A673 (cell line): ENCODE measurements around the gene AP1S2. TPM values are rescaled to one million over a fixed set of nuclear protein-coding genes. Genes with fewer than 3 reads are reported as not detected.
A peak's percentile ranks its signal among the peaks of the same experiment; 100 is the strongest.

Source experiments
- BruUV-seq: library from RNA; stranded (reverse); fragments of 400-500 nt; replicated peaks from 2 replicates; lab custom pipeline; 2021; lab: Mats Ljungman, UMichigan
- CTCF ChIA-PET: fragments of 300-600 bp; sonication (Branson Sonifier 250); formaldehyde crosslinking; loops from one replicate; lab custom pipeline; 2022; ENCODE audit warnings: antibody characterized with exemption; lab: Charles Lee
- POLR2A ChIA-PET: fragments of 300-600 bp; sonication (Branson Sonifier 250); formaldehyde crosslinking; loops from one replicate; lab custom pipeline; 2022; ENCODE audit warnings: antibody characterized with exemption; ENCODE audit not compliant: low non-redundant PET; lab: Charles Lee
- DNase-seq: peaks from one replicate; pipeline ENCODE4 v3.0.0-alpha.2; 2015; ENCODE audit warnings: low spot score
- H3K27ac ChIP-seq: fragments of 200-600 bp; sonication (generic); 2 replicates; pipeline ENCODE4 v1.5.1; 2016; ENCODE audit warnings: mixed run types, low read depth, mild to moderate bottlenecking, mixed read lengths, antibody characterized with exemption, low read length; ENCODE audit not compliant: poor library complexity, severe bottlenecking
- H3K27me3 ChIP-seq: fragments of 200-600 bp; sonication (generic); replicated peaks from 2 replicates; pipeline ENCODE4 v1.6.1; 2017; ENCODE audit warnings: mixed run types, low read depth, mild to moderate bottlenecking, mixed read lengths, antibody characterized with exemption, low read length; ENCODE audit not compliant: insufficient read depth, poor library complexity
- H3K36me3 ChIP-seq: fragments of 200-600 bp; sonication (generic); 2 replicates; pipeline ENCODE4 v1.6.1; 2016; ENCODE audit warnings: mixed run types, mild to moderate bottlenecking, mixed read lengths, antibody characterized with exemption, low read length; ENCODE audit not compliant: insufficient read depth, poor library complexity, severe bottlenecking
- H3K4me1 ChIP-seq: fragments of 200-600 bp; sonication (generic); 2 replicates; pipeline ENCODE4 v1.6.1; 2017; ENCODE audit warnings: mixed run types, mild to moderate bottlenecking, mixed read lengths, antibody characterized with exemption, low read length; ENCODE audit not compliant: insufficient read depth, poor library complexity, severe bottlenecking
- H3K4me3 ChIP-seq: fragments of 200-600 bp; sonication (generic); 2 replicates; pipeline ENCODE4 v1.5.1; 2016; ENCODE audit warnings: low read depth, mixed run types, mild to moderate bottlenecking, mixed read lengths, low read length; ENCODE audit not compliant: poor library complexity, severe bottlenecking
- H3K9me3 ChIP-seq: fragments of 200-600 bp; sonication (generic); 2 replicates; pipeline ENCODE4 v1.6.1; 2016; ENCODE audit warnings: mixed run types, low read depth, mild to moderate bottlenecking, mixed read lengths, antibody characterized with exemption, low read length; ENCODE audit not compliant: poor library complexity, severe bottlenecking
- CTCF ChIP-seq: fragments of 300-800, 200-600 bp; sonication (generic); conservative IDR thresholded peaks from 2 replicates; pipeline ENCODE4 v1.5.1; 2017; ENCODE audit warnings: low read depth, mild to moderate bottlenecking, antibody characterized with exemption, low read length, moderate library complexity, mixed read lengths
- EZH2 ChIP-seq: fragments of 200-600 bp; sonication (generic); IDR thresholded peaks from 2 replicates; pipeline ENCODE4 v1.6.1; 2017; ENCODE audit warnings: borderline replicate concordance, low read depth, mild to moderate bottlenecking, mixed read lengths, antibody characterized with exemption, low read length; ENCODE audit not compliant: poor library complexity, severe bottlenecking
- intact Hi-C: fragments of 100-400 bp; cut with micrococcal nuclease; formaldehyde crosslinking; loops from one replicate; pipeline ENCODE4 v1.10.0; 2022; ENCODE audit not compliant: unreplicated experiment
- total RNA-seq: library from RNA; stranded (reverse); gene quantifications from 2 replicates; pipeline ENCODE4 v1.2.3, GENCODE V29; 2021

AP1S2 gene
- total RNA-seq, 1 experiment from 2014 or later = 59.3 TPM

- CTCF ChIA-PET = no interaction called here
- intact Hi-C loops = no loop called here
- no TSS peak for BruUV-seq
- H3K27ac ChIP-seq = peak overlapping the region; percentile 84
- TF ChIP-seq CTCF (no peak), EZH2 (no peak)
- H3K27me3 ChIP-seq = no peaks in the 10 kb centered on the region
- no peaks in the 10 kb centered on the region for H3K36me3 ChIP-seq
- POLR2A ChIA-PET = no interaction called here
- DNase-seq = no peak
- H3K9me3 ChIP-seq = no peaks in the 10 kb centered on the region
- peak overlapping the region; percentile 79 for H3K4me3 ChIP-seq
- H3K4me1 ChIP-seq = peaks cover 10% of the 10 kb centered on the region
These were observed 1.1 kb upstream of the AP1S2 start for GRCh38 chrX:15855568-15856221.

GRCh38 chrX:15854080-15854655 is 445 bp downstream of the AP1S2 start:
- Histone ChIP-seq H3K4me1 (peaks cover 14% of the 10 kb centered on the region), H3K9me3 (no peaks in the 10 kb centered on the region), H3K36me3 (no peaks in the 10 kb centered on the region), H3K4me3 (peak overlapping the region; percentile 79), H3K27ac (peak overlapping the region; percentile 84), H3K27me3 (no peaks in the 10 kb centered on the region)
- BruUV-seq = no TSS peak
- intact Hi-C loops = loop anchor here (5.0 kb wide), 2 partner anchors 118 to 178 kb away; no protein-coding TSS in a partner anchor
- POLR2A ChIA-PET = interaction anchor here (0.6 to 0.7 kb wide), 2 partner anchors 47 to 177 kb away, joined by 8 to 10 read pairs; no protein-coding TSS in a partner anchor
- DNase-seq = peak; percentile 37
- TF ChIP-seq EZH2 (no peak), CTCF (peak; percentile 42)
- CTCF ChIA-PET = interaction anchor here (0.6 kb wide), 1 partner anchor 811 kb away, joined by 3 read pairs; no protein-coding TSS in a partner anchor

GRCh38 chrX:15853586-15854079 is 980 bp downstream of the AP1S2 start:
- intact Hi-C loops = loop anchor here (5.0 kb wide), 2 partner anchors 119 to 179 kb away; no protein-coding TSS in a partner anchor
- no peaks in the 10 kb centered on the region for H3K36me3 ChIP-seq
- POLR2A ChIA-PET = no interaction called here

More at GRCh38 chrX:15853586-15854079, 980 bp downstream of the AP1S2 start:
- Histone ChIP-seq H3K4me3 (peak overlapping the region; percentile 79), H3K27ac (peak overlapping the region; percentile 84), H3K9me3 (no peaks in the 10 kb centered on the region), H3K27me3 (no peaks in the 10 kb centered on the region), H3K4me1 (peaks cover 17% of the 10 kb centered on the region)
- DNase-seq = no peak
- CTCF ChIA-PET = no interaction called here
- BruUV-seq = TSS peak; percentile 53
- TF ChIP-seq CTCF (no peak), EZH2 (no peak)
